ENCODE measurements around the gene ANKRD44. TPM values are rescaled to one million over a fixed set of nuclear protein-coding genes. Genes with fewer than 3 reads are reported as not detected.

ANKRD44 gene
- total RNA-seq, 1 experiment from 2014 or later = 0.68 TPM

DNA sequence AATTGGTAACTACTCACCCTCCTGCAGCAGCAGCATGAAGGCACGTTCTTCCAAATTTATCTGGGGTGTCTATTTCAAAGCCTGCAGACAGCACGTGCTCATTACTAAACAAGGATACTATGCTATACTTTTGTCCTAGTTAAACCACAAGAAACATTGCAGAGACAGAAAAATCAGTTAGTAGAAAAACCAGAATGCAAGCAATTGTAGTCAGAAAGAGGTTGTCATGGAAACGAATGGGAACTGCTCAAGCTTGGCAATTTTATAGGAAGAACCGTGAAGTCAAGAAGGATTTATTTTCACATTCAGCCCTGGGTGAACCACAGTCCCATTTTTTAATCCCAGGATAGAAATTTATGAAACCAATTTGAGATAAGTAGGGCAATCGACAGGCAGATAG, 221.9 kb downstream of the ANKRD44 start (continued):
- TF ChIP-seq, protein P1, sequence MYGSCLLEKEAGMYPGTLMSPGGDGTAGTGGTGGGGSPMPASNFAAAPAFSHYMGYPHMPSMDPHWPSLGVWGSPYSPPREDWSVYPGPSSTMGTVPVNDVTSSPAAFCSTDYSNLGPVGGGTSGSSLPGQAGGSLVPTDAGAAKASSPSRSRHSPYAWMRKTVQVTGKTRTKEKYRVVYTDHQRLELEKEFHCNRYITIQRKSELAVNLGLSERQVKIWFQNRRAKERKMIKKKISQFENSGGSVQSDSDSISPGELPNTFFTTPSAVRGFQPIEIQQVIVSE (CRISPR knock-in tag; IDR thresholded peaks at IDR 0.05; ENCODE audit: borderline replicate concordance) = no peak
- TF ChIP-seq, protein P2, sequence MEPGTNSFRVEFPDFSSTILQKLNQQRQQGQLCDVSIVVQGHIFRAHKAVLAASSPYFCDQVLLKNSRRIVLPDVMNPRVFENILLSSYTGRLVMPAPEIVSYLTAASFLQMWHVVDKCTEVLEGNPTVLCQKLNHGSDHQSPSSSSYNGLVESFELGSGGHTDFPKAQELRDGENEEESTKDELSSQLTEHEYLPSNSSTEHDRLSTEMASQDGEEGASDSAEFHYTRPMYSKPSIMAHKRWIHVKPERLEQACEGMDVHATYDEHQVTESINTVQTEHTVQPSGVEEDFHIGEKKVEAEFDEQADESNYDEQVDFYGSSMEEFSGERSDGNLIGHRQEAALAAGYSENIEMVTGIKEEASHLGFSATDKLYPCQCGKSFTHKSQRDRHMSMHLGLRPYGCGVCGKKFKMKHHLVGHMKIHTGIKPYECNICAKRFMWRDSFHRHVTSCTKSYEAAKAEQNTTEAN (CRISPR knock-in tag; IDR thresholded peaks at IDR 0.05) = no peak
- TF ChIP-seq CREM (CRISPR knock-in tag; IDR thresholded peaks at IDR 0.05) (no peak), ATF1 (CRISPR knock-in tag; IDR thresholded peaks at IDR 0.05) (no peak), GRHL2 (CRISPR knock-in tag; IDR thresholded peaks at IDR 0.05; ENCODE audit: insufficient replicate concordance, severe bottlenecking) (no peak)
- TF ChIP-seq, protein P3, sequence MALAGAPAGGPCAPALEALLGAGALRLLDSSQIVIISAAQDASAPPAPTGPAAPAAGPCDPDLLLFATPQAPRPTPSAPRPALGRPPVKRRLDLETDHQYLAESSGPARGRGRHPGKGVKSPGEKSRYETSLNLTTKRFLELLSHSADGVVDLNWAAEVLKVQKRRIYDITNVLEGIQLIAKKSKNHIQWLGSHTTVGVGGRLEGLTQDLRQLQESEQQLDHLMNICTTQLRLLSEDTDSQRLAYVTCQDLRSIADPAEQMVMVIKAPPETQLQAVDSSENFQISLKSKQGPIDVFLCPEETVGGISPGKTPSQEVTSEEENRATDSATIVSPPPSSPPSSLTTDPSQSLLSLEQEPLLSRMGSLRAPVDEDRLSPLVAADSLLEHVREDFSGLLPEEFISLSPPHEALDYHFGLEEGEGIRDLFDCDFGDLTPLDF (CRISPR knock-in tag; IDR thresholded peaks at IDR 0.05) = no peak
- TF ChIP-seq, protein P4, sequence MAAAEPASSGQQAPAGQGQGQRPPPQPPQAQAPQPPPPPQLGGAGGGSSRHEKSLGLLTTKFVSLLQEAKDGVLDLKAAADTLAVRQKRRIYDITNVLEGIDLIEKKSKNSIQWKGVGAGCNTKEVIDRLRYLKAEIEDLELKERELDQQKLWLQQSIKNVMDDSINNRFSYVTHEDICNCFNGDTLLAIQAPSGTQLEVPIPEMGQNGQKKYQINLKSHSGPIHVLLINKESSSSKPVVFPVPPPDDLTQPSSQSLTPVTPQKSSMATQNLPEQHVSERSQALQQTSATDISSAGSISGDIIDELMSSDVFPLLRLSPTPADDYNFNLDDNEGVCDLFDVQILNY (CRISPR knock-in tag; IDR thresholded peaks at IDR 0.05) = no peak
- TF ChIP-seq, protein P5, sequence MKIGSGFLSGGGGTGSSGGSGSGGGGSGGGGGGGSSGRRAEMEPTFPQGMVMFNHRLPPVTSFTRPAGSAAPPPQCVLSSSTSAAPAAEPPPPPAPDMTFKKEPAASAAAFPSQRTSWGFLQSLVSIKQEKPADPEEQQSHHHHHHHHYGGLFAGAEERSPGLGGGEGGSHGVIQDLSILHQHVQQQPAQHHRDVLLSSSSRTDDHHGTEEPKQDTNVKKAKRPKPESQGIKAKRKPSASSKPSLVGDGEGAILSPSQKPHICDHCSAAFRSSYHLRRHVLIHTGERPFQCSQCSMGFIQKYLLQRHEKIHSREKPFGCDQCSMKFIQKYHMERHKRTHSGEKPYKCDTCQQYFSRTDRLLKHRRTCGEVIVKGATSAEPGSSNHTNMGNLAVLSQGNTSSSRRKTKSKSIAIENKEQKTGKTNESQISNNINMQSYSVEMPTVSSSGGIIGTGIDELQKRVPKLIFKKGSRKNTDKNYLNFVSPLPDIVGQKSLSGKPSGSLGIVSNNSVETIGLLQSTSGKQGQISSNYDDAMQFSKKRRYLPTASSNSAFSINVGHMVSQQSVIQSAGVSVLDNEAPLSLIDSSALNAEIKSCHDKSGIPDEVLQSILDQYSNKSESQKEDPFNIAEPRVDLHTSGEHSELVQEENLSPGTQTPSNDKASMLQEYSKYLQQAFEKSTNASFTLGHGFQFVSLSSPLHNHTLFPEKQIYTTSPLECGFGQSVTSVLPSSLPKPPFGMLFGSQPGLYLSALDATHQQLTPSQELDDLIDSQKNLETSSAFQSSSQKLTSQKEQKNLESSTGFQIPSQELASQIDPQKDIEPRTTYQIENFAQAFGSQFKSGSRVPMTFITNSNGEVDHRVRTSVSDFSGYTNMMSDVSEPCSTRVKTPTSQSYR (CRISPR knock-in tag; IDR thresholded peaks at IDR 0.05) = no peak
- TF ChIP-seq, protein P6, sequence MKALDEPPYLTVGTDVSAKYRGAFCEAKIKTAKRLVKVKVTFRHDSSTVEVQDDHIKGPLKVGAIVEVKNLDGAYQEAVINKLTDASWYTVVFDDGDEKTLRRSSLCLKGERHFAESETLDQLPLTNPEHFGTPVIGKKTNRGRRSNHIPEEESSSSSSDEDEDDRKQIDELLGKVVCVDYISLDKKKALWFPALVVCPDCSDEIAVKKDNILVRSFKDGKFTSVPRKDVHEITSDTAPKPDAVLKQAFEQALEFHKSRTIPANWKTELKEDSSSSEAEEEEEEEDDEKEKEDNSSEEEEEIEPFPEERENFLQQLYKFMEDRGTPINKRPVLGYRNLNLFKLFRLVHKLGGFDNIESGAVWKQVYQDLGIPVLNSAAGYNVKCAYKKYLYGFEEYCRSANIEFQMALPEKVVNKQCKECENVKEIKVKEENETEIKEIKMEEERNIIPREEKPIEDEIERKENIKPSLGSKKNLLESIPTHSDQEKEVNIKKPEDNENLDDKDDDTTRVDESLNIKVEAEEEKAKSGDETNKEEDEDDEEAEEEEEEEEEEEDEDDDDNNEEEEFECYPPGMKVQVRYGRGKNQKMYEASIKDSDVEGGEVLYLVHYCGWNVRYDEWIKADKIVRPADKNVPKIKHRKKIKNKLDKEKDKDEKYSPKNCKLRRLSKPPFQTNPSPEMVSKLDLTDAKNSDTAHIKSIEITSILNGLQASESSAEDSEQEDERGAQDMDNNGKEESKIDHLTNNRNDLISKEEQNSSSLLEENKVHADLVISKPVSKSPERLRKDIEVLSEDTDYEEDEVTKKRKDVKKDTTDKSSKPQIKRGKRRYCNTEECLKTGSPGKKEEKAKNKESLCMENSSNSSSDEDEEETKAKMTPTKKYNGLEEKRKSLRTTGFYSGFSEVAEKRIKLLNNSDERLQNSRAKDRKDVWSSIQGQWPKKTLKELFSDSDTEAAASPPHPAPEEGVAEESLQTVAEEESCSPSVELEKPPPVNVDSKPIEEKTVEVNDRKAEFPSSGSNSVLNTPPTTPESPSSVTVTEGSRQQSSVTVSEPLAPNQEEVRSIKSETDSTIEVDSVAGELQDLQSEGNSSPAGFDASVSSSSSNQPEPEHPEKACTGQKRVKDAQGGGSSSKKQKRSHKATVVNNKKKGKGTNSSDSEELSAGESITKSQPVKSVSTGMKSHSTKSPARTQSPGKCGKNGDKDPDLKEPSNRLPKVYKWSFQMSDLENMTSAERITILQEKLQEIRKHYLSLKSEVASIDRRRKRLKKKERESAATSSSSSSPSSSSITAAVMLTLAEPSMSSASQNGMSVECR (CRISPR knock-in tag; IDR thresholded peaks at IDR 0.05; ENCODE audit: borderline replicate concordance) = no peak
- TF ChIP-seq, protein P7, sequence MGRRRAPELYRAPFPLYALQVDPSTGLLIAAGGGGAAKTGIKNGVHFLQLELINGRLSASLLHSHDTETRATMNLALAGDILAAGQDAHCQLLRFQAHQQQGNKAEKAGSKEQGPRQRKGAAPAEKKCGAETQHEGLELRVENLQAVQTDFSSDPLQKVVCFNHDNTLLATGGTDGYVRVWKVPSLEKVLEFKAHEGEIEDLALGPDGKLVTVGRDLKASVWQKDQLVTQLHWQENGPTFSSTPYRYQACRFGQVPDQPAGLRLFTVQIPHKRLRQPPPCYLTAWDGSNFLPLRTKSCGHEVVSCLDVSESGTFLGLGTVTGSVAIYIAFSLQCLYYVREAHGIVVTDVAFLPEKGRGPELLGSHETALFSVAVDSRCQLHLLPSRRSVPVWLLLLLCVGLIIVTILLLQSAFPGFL (CRISPR knock-in tag; IDR thresholded peaks at IDR 0.05; ENCODE audit: borderline replicate concordance) = no peak

DNA sequence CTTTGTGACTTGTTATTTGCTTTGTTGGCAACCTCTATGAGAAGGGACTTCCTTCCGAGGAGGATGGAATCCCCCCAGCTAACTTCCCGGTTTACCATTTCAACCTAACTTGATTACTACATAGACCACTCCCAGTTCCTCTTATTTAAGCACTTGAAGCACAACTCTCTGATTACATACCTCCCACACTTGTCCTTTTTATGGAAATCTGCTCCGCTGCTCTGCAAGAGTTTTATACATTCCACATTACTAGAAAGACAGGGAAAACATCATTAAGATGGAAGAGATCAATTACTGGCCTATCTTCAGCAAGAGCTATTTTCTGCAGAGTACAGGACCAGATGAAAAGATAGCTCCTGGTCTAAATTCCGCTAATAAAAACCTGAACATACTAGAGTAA, 224.1 kb downstream of the ANKRD44 start:
- Mint-ChIP-seq H3K27ac (no peak overlapping the region), H3K36me3 (no peaks in the 10 kb centered on the region), H3K9me3 (no peaks in the 10 kb centered on the region), H3K27me3 (ENCODE audit: low read depth) (no peaks in the 10 kb centered on the region), H3K4me1 (peaks cover 7% of the 10 kb centered on the region; the same call in 1 of the 2 replicates), H3K4me3 (no peak overlapping the region)
- ATAC-seq = 0 out of 2 replicates have a peak, but pooled peaks have one; percentile 30
- DNase-seq (ENCODE audit: low spot score) = no peak
- ChIA-PET CTCF (interaction anchor here (0.8 to 1.6 kb wide), 3 partner anchors 11 to 111 kb away, joined by 3 to 9 read pairs (median 4); no protein-coding TSS in a partner anchor), POLR2A (no interaction called here)
- TF ChIP-seq ZNF138 (CRISPR knock-in tag; conservative IDR thresholded peaks at IDR 0.05) (no peak), FOXJ3 (CRISPR knock-in tag; IDR thresholded peaks at IDR 0.05; ENCODE audit: borderline replicate concordance) (no peak)
